GM12878 (cell line): ENCODE results near the gene ZG16B. TPM values are rescaled to one million over a fixed set of nuclear protein-coding genes. Genes with fewer than 3 reads are reported as not detected.

Experiments
- ATAC-seq: fragments of 200-7000 bp; cut with Tn5 transposase; 3 replicates; pipeline ENCODE4 v1.9.1; 2020; ENCODE audit warnings: mild to moderate bottlenecking, moderate library complexity
- BruUV-seq: library from RNA; stranded (reverse); fragments of 400-500 nt; replicated peaks from 2 replicates; lab custom pipeline; 2021; lab: Mats Ljungman, UMichigan
- CTCF ChIA-PET: fragments of 300-600 bp; sonication (Branson Sonifier 250); formaldehyde crosslinking; extraction: SDS; loops from one replicate; lab custom pipeline; 2021; ENCODE audit warnings: inconsistent platforms; lab: Yijun Ruan, JAX
- POLR2A ChIA-PET: fragments of 350-600 bp; formaldehyde crosslinking; extraction: SDS; loops from one replicate; lab custom pipeline; 2021; ENCODE audit warnings: inconsistent platforms; lab: Charles Lee
- RAD21 ChIA-PET: fragments of 300-600 bp; sonication (Branson Sonifier 250); formaldehyde crosslinking; loops from one replicate; lab custom pipeline; 2023; ENCODE audit warnings: antibody characterized with exemption; ENCODE audit not compliant: unreplicated experiment; lab: Charles Lee
- SMC1A ChIA-PET: fragments of 300-600 bp; sonication (Branson Sonifier 250); formaldehyde crosslinking; loops from one replicate; lab custom pipeline; 2023; ENCODE audit not compliant: unreplicated experiment, uncharacterized antibody; lab: Charles Lee
- DNase-seq: peaks from one replicate; pipeline ENCODE4 v3.0.0-alpha.2; 2011; ENCODE audit warnings: low read depth, low spot score
- FAIRE-seq: peaks from 3 replicates; lab custom pipeline; 2011; peaks lifted over from hg19 to GRCh38; lab: Jason Lieb, UNC
- H2AFZ ChIP-seq: 2 replicates; pipeline ENCODE4 v1.6.0; 2011; ENCODE audit warnings: low read depth, low read length, control low read depth; ENCODE audit not compliant: control insufficient read depth
- H3K27ac ChIP-seq: 2 replicates; pipeline ENCODE4 v1.5.1; 2011; ENCODE audit warnings: control low read depth; ENCODE audit not compliant: control insufficient read depth, insufficient read depth
- H3K27me3 ChIP-seq, 2 experiments: replicated peaks in 1 of 2; 2 replicates each; pipeline versions ENCODE4 v1.6.0 to v1.6.1; 2011; ENCODE audit warnings: low read length in 1 of 2; ENCODE audit not compliant: control insufficient read depth in 2 of 2, insufficient read depth in 2 of 2
- H3K36me3 ChIP-seq, 2 experiments: 2 replicates each; pipeline ENCODE4 v1.5.1; 2011; ENCODE audit warnings: low read length in 1 of 2; ENCODE audit not compliant: control insufficient read depth in 2 of 2, insufficient read depth in 2 of 2
- H3K4me1 ChIP-seq: 2 replicates; pipeline ENCODE4 v1.6.1; 2011; ENCODE audit warnings: mild to moderate bottlenecking, low read length, moderate library complexity, mixed read lengths; ENCODE audit not compliant: control insufficient read depth, insufficient read depth
- H3K4me2 ChIP-seq: 2 replicates; pipeline ENCODE4 v1.6.0; 2011; ENCODE audit warnings: control low read depth; ENCODE audit not compliant: control insufficient read depth, insufficient read depth
- H3K4me3 ChIP-seq: fragments of 200-600 bp; sonication (generic); 2 replicates; pipeline ENCODE4 v1.5.1; 2016
- H3K79me2 ChIP-seq: 2 replicates; pipeline ENCODE4 v1.6.0; 2011; ENCODE audit warnings: low read length; ENCODE audit not compliant: control insufficient read depth, insufficient read depth
- H3K9ac ChIP-seq: 2 replicates; pipeline ENCODE4 v1.8.0; 2011; ENCODE audit warnings: low read length, control low read depth, mixed read lengths; ENCODE audit not compliant: control insufficient read depth, insufficient read depth
- H3K9me3 ChIP-seq: replicated peaks from 3 replicates; pipeline ENCODE4 v1.5.1; 2011; ENCODE audit warnings: mild to moderate bottlenecking, low read length; ENCODE audit not compliant: control insufficient read depth, insufficient read depth
- H4K20me1 ChIP-seq: 2 replicates; pipeline ENCODE4 v1.6.0; 2011; ENCODE audit not compliant: control insufficient read depth, insufficient read depth
- CHD4 ChIP-seq: fragments of 200-600 bp; sonication (generic); IDR thresholded peaks from 2 replicates; pipeline ENCODE4 v1.6.1; 2016; ENCODE audit warnings: mild to moderate bottlenecking
- EGR1 ChIP-seq, 2 experiments: IDR thresholded peaks; 1 replicate in 1 of 2; 2 replicates in 1 of 2; pipeline ENCODE4 v1.6.1; 2011 to 2012; ENCODE audit warnings: low read depth in 2 of 2, low read length in 2 of 2, borderline replicate concordance in 1 of 2, mild to moderate bottlenecking in 1 of 2, moderate library complexity in 1 of 2
- GATAD2B ChIP-seq: fragments of 450-650 bp; conservative IDR thresholded peaks from 2 replicates; pipeline ENCODE4 v1.6.1; 2017; ENCODE audit warnings: low read depth, mild to moderate bottlenecking, moderate library complexity
- IKZF2 ChIP-seq, 2 experiments: fragments of 450-650 bp; IDR thresholded peaks; 2 replicates each; pipeline ENCODE4 v1.6.1; 2017; ENCODE audit warnings: mild to moderate bottlenecking in 2 of 2, moderate library complexity in 2 of 2
- IRF4 ChIP-seq: IDR thresholded peaks from 2 replicates; pipeline ENCODE4 v1.6.1; 2011; ENCODE audit warnings: low read depth, low read length
- RFX5 ChIP-seq: IDR thresholded peaks from 2 replicates; pipeline ENCODE4 v1.6.1; 2011; ENCODE audit warnings: low read depth, low read length, improper control_type of control experiment
- WRNIP1 ChIP-seq: IDR thresholded peaks from 2 replicates; pipeline ENCODE4 v1.6.1; 2011; ENCODE audit warnings: low read depth, low read length, improper control_type of control experiment, borderline replicate concordance
- ZNF274 ChIP-seq: IDR thresholded peaks from one replicate; pipeline ENCODE4 v1.8.0; 2011; ENCODE audit not compliant: insufficient read length, insufficient read depth
- WGBS: methylation state at CpG from one replicate; pipeline ENCODE4 v1.1.6; 2016; ENCODE audit warnings: low lambda C conversion rate; ENCODE audit not compliant: insufficient replicate concordance, insufficient coverage; ENCODE audit errors: missing lambda C conversion rate; 5-methylcytosine and 5-hydroxymethylcytosine counted together
- in situ Hi-C: fragments of 300-500 bp; cut with MboI; formaldehyde crosslinking; loops from 9 replicates; pipeline ENCODE4 v1.14.3; 2018; ENCODE audit warnings: mixed read lengths
- intact Hi-C: fragments of 100-400 bp; cut with micrococcal nuclease; formaldehyde crosslinking; loops from one replicate; pipeline ENCODE4 v1.14.2; 2022; ENCODE audit not compliant: unreplicated experiment
- polyA plus RNA-seq, 11 experiments: library from polyadenylated mRNA; depleted of rRNA in 4 of 11; unstranded in 6 of 11; stranded (reverse) in 5 of 11; fragments of >200 nt; fragmentation: Nextera tagmentation in 4 of 11; fragmentation: Illumina TruSeq in 1 of 11; extraction: Ambion mirVana in 4 of 11; extraction: Trizol in 1 of 11; gene quantifications; 1 replicate in 1 of 11; 2 replicates in 10 of 11; pipeline versions ENCODE4 v1.2.1 to v1.2.3, GENCODE V29; 2011 to 2016; ENCODE audit warnings: inconsistent platforms in 2 of 11, missing spikeins in 2 of 11, low read depth in 1 of 11
- total RNA-seq, 4 experiments: library from RNA; depleted of rRNA in 3 of 4; stranded (reverse); fragments of >200 nt in 3 of 4; fragmentation: Illumina TruSeq in 1 of 4; extraction: Trizol in 1 of 4; gene quantifications; 2 replicates each; pipeline versions ENCODE4 v1.2.1 to v1.2.3, GENCODE V29; 2013 to 2021
- TF ChIP-seq, protein P1 (sequence below), 3 experiments: IDR thresholded peaks in 2 of 3; conservative IDR thresholded peaks in 1 of 3; 2 replicates each; pipeline ENCODE4 v1.5.1; 2011; ENCODE audit warnings: low read depth in 3 of 3, low read length in 3 of 3, mild to moderate bottlenecking in 3 of 3, control low read depth in 2 of 3, moderate library complexity in 2 of 3, inconsistent platforms in 1 of 3, mixed read lengths in 1 of 3; ENCODE audit not compliant: control insufficient read depth in 2 of 3, insufficient read depth in 1 of 3; ENCODE audit errors: extremely low read depth in 1 of 3
- TF ChIP-seq, protein P2 (sequence below): fragments of 450-650 bp; formaldehyde crosslinking; IDR thresholded peaks from 2 replicates; pipeline ENCODE4 v1.4.0; 2020; ENCODE audit warnings: mild to moderate bottlenecking, moderate library complexity
- TF ChIP-seq, protein P3 (sequence below): fragments of 450-650 bp; IDR thresholded peaks from 2 replicates; pipeline ENCODE4 v1.6.1; 2017; ENCODE audit warnings: mild to moderate bottlenecking, moderate library complexity
- TF ChIP-seq, protein P4 (sequence below): fragments of 150-350 bp; IDR thresholded peaks from 2 replicates; pipeline ENCODE4 v1.6.1; 2014; ENCODE audit warnings: mild to moderate bottlenecking, low read depth, low read length

Gene ZG16B
- total and polyA plus RNA-seq, 10 of the 15 experiments (the other 5 are each of a cell fraction or from before 2014, with no cell fraction given): 1.00 to 11.6 (median 5.8) TPM

DNA sequence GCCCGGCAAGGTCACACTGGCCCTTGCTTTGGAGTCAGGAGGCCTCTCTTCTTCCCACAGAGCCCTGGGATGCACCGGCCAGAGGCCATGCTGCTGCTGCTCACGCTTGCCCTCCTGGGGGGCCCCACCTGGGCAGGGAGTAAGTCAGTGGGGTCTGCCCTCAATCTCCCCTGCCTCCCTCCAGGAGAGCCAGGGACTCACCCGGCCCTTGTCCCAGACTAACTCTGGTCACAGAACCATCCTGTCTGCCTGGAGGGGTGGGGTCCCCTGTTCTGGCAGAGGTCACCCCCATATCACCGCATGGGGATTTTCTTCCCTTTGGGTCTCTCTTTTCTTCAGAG lies 222 bp downstream of the ZG16B start:
- Histone ChIP-seq H3K4me3 (no peak overlapping the region), H3K4me1 (peaks cover 4% of the 10 kb centered on the region; the same call in 1 of the 2 replicates), H3K4me2 (peak overlapping the region; percentile 35; the same call in 1 of the 2 replicates), H3K27ac (no peak overlapping the region), H3K36me3 (no peaks in the 10 kb centered on the region), H4K20me1 (no peaks in the 10 kb centered on the region), H3K79me2 (no peaks in the 10 kb centered on the region), H2AFZ (peak overlapping the region; percentile 46; the same call in 1 of the 2 replicates), H3K9ac (no peak overlapping the region; the same call in 1 of the 2 replicates), H3K9me3 (no peaks in the 10 kb centered on the region), H3K27me3 (no peaks in the 10 kb centered on the region)
- ChIA-PET SMC1A (no interaction called here), CTCF (no interaction called here), POLR2A (interaction anchor here (0.5 kb wide), 1 partner anchor 151 kb away, joined by 3 read pairs; no protein-coding TSS in a partner anchor), RAD21 (no interaction called here)
- DNase-seq (no peak), ATAC-seq (no peak), FAIRE-seq (no peak)
- WGBS: 54% methylated on average over 5 of the region's 5 CpGs
- in situ Hi-C loops (no loop called here), intact Hi-C loops (no loop called here)
- BruUV-seq: no TSS peak
- TF ChIP-seq IRF4 (no peak), WRNIP1 (no peak), ZNF274 (no peak), EGR1 (IDR thresholded peaks at IDR 0.05; ENCODE audit: borderline replicate concordance in 1 of 2, low read depth in 2 of 2, low read length in 2 of 2) (no peak), IKZF2 (IDR thresholded peaks at IDR 0.05) (no peak), RFX5 (no peak), CHD4 (no peak), GATAD2B (no peak)
- TF ChIP-seq, protein P1, sequence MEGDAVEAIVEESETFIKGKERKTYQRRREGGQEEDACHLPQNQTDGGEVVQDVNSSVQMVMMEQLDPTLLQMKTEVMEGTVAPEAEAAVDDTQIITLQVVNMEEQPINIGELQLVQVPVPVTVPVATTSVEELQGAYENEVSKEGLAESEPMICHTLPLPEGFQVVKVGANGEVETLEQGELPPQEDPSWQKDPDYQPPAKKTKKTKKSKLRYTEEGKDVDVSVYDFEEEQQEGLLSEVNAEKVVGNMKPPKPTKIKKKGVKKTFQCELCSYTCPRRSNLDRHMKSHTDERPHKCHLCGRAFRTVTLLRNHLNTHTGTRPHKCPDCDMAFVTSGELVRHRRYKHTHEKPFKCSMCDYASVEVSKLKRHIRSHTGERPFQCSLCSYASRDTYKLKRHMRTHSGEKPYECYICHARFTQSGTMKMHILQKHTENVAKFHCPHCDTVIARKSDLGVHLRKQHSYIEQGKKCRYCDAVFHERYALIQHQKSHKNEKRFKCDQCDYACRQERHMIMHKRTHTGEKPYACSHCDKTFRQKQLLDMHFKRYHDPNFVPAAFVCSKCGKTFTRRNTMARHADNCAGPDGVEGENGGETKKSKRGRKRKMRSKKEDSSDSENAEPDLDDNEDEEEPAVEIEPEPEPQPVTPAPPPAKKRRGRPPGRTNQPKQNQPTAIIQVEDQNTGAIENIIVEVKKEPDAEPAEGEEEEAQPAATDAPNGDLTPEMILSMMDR (IDR thresholded peaks at IDR 0.05 in 2 of 3, conservative IDR thresholded peaks at IDR 0.05 in 1 of 3; ENCODE audit: control insufficient read depth in 2 of 3, extremely low read depth in 1 of 3, insufficient read depth in 1 of 3, low read depth in 3 of 3, low read length in 3 of 3): no peak
- TF ChIP-seq, protein P2, sequence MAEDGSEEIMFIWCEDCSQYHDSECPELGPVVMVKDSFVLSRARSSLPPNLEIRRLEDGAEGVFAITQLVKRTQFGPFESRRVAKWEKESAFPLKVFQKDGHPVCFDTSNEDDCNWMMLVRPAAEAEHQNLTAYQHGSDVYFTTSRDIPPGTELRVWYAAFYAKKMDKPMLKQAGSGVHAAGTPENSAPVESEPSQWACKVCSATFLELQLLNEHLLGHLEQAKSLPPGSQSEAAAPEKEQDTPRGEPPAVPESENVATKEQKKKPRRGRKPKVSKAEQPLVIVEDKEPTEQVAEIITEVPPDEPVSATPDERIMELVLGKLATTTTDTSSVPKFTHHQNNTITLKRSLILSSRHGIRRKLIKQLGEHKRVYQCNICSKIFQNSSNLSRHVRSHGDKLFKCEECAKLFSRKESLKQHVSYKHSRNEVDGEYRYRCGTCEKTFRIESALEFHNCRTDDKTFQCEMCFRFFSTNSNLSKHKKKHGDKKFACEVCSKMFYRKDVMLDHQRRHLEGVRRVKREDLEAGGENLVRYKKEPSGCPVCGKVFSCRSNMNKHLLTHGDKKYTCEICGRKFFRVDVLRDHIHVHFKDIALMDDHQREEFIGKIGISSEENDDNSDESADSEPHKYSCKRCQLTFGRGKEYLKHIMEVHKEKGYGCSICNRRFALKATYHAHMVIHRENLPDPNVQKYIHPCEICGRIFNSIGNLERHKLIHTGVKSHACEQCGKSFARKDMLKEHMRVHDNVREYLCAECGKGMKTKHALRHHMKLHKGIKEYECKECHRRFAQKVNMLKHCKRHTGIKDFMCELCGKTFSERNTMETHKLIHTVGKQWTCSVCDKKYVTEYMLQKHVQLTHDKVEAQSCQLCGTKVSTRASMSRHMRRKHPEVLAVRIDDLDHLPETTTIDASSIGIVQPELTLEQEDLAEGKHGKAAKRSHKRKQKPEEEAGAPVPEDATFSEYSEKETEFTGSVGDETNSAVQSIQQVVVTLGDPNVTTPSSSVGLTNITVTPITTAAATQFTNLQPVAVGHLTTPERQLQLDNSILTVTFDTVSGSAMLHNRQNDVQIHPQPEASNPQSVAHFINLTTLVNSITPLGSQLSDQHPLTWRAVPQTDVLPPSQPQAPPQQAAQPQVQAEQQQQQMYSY (CRISPR knock-in tag): no peak
- TF ChIP-seq, protein P3, sequence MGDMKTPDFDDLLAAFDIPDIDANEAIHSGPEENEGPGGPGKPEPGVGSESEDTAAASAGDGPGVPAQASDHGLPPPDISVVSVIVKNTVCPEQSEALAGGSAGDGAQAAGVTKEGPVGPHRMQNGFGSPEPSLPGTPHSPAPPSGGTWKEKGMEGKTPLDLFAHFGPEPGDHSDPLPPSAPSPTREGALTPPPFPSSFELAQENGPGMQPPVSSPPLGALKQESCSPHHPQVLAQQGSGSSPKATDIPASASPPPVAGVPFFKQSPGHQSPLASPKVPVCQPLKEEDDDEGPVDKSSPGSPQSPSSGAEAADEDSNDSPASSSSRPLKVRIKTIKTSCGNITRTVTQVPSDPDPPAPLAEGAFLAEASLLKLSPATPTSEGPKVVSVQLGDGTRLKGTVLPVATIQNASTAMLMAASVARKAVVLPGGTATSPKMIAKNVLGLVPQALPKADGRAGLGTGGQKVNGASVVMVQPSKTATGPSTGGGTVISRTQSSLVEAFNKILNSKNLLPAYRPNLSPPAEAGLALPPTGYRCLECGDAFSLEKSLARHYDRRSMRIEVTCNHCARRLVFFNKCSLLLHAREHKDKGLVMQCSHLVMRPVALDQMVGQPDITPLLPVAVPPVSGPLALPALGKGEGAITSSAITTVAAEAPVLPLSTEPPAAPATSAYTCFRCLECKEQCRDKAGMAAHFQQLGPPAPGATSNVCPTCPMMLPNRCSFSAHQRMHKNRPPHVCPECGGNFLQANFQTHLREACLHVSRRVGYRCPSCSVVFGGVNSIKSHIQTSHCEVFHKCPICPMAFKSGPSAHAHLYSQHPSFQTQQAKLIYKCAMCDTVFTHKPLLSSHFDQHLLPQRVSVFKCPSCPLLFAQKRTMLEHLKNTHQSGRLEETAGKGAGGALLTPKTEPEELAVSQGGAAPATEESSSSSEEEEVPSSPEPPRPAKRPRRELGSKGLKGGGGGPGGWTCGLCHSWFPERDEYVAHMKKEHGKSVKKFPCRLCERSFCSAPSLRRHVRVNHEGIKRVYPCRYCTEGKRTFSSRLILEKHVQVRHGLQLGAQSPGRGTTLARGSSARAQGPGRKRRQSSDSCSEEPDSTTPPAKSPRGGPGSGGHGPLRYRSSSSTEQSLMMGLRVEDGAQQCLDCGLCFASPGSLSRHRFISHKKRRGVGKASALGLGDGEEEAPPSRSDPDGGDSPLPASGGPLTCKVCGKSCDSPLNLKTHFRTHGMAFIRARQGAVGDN: no peak
- TF ChIP-seq, protein P4, sequence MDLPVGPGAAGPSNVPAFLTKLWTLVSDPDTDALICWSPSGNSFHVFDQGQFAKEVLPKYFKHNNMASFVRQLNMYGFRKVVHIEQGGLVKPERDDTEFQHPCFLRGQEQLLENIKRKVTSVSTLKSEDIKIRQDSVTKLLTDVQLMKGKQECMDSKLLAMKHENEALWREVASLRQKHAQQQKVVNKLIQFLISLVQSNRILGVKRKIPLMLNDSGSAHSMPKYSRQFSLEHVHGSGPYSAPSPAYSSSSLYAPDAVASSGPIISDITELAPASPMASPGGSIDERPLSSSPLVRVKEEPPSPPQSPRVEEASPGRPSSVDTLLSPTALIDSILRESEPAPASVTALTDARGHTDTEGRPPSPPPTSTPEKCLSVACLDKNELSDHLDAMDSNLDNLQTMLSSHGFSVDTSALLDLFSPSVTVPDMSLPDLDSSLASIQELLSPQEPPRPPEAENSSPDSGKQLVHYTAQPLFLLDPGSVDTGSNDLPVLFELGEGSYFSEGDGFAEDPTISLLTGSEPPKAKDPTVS: no peak
